PC-3 (cell line): ENCODE data around the gene JPH4. TPM values are rescaled to one million over a fixed set of nuclear protein-coding genes. Genes with fewer than 3 reads are reported as not detected.

Experiments used
- ATAC-seq: fragments of 200-7000 bp; cut with Tn5 transposase; 2 replicates; pipeline ENCODE4 v1.9.1; 2020; ENCODE audit warnings: mild to moderate bottlenecking, moderate library complexity
- BruUV-seq: library from RNA; stranded (reverse); fragments of 400-500 nt; replicated peaks from 2 replicates; lab custom pipeline; 2021; lab: Mats Ljungman, UMichigan
- CTCF ChIA-PET: fragments of 300-600 bp; sonication (Branson Sonifier 250); formaldehyde crosslinking; loops from one replicate; lab custom pipeline; 2022; ENCODE audit warnings: antibody characterized with exemption; lab: Charles Lee
- POLR2A ChIA-PET: fragments of 300-600 bp; sonication (Branson Sonifier 250); formaldehyde crosslinking; loops from one replicate; lab custom pipeline; 2022; ENCODE audit warnings: antibody characterized with exemption; ENCODE audit not compliant: unreplicated experiment; lab: Charles Lee
- DNase-seq: peaks from one replicate; pipeline ENCODE4 v3.0.0-alpha.2; 2015
- H2AFZ ChIP-seq: fragments of 300-600 bp; sonication (generic); 2 replicates; pipeline ENCODE4 v1.6.0; 2016; ENCODE audit warnings: antibody characterized with exemption, low read length
- H3F3A ChIP-seq: fragments of 300-600 bp; sonication (generic); one replicate; pipeline ENCODE4 v1.6.0; 2017; ENCODE audit warnings: antibody characterized with exemption, low read length, control low read depth, mild to moderate bottlenecking; ENCODE audit not compliant: unreplicated experiment
- H3K27ac ChIP-seq: fragments of 300-600 bp; sonication (generic); 2 replicates; pipeline ENCODE4 v1.5.1; 2016; ENCODE audit warnings: mild to moderate bottlenecking, low read length
- H3K27me3 ChIP-seq: fragments of 300-600 bp; sonication (generic); 2 replicates; pipeline ENCODE4 v1.6.1; 2016; ENCODE audit warnings: low read length, mixed read lengths
- H3K36me3 ChIP-seq: fragments of 300-600 bp; sonication (generic); 2 replicates; pipeline ENCODE4 v1.6.1; 2016; ENCODE audit warnings: low read depth, mixed run types, low read length, mixed read lengths
- H3K4me1 ChIP-seq: fragments of 300-600 bp; sonication (generic); 2 replicates; pipeline ENCODE4 v1.5.1; 2016; ENCODE audit warnings: low read length; ENCODE audit not compliant: insufficient read depth
- H3K4me2 ChIP-seq: fragments of 300-600 bp; sonication (generic); 2 replicates; pipeline ENCODE4 v1.6.0; 2016; ENCODE audit warnings: low read length
- H3K4me3 ChIP-seq: fragments of 300-600 bp; sonication (generic); 2 replicates; pipeline ENCODE4 v1.5.1; 2016; ENCODE audit warnings: mild to moderate bottlenecking, low read length, mixed read lengths
- H3K79me2 ChIP-seq: fragments of 300-600 bp; sonication (generic); 2 replicates; pipeline ENCODE4 v1.6.1; 2017; ENCODE audit warnings: low read length, mixed read lengths
- H3K9ac ChIP-seq: fragments of 300-600 bp; sonication (generic); 2 replicates; pipeline ENCODE4 v1.6.0; 2016; ENCODE audit warnings: mild to moderate bottlenecking, low read length
- H3K9me2 ChIP-seq: fragments of 300-600 bp; sonication (generic); replicated peaks from 2 replicates; pipeline ENCODE4 v1.6.1; 2016; ENCODE audit warnings: mixed run types, low read length, mixed read lengths
- H3K9me3 ChIP-seq: fragments of 300-600 bp; sonication (generic); 2 replicates; pipeline ENCODE4 v1.6.1; 2016; ENCODE audit warnings: low read length, mixed read lengths
- H4K20me1 ChIP-seq: fragments of 300-600 bp; sonication (generic); 2 replicates; pipeline ENCODE4 v1.6.1; 2016; ENCODE audit warnings: low read length, mixed read lengths
- EZH2 ChIP-seq: fragments of 300-600 bp; sonication (generic); IDR thresholded peaks from one replicate; pipeline ENCODE4 v1.6.1; 2017; ENCODE audit warnings: antibody characterized with exemption, mild to moderate bottlenecking, low read length; ENCODE audit not compliant: unreplicated experiment
- EZH2phosphoT487 ChIP-seq: fragments of 300-600 bp; sonication (generic); IDR thresholded peaks from 2 replicates; pipeline ENCODE4 v1.6.1; 2018; ENCODE audit warnings: mild to moderate bottlenecking, antibody characterized with exemption, low read length, borderline replicate concordance
- intact Hi-C: fragments of 100-400 bp; cut with micrococcal nuclease; formaldehyde crosslinking; loops from 2 replicates; pipeline ENCODE4 v1.9.0; 2023
- total RNA-seq: library from RNA; depleted of rRNA; stranded (reverse); fragments of >200 nt; gene quantifications from 2 replicates; pipeline ENCODE4 v1.2.3, GENCODE V29; 2014
- TF ChIP-seq, protein P1 (sequence below): fragments of 300-600 bp; sonication (generic); conservative IDR thresholded peaks from 2 replicates; pipeline ENCODE4 v1.5.1; 2017; ENCODE audit warnings: antibody characterized with exemption, low read depth, mild to moderate bottlenecking, low read length

Gene JPH4
- total RNA-seq, 1 experiment from 2014 or later: not detected

DNA sequence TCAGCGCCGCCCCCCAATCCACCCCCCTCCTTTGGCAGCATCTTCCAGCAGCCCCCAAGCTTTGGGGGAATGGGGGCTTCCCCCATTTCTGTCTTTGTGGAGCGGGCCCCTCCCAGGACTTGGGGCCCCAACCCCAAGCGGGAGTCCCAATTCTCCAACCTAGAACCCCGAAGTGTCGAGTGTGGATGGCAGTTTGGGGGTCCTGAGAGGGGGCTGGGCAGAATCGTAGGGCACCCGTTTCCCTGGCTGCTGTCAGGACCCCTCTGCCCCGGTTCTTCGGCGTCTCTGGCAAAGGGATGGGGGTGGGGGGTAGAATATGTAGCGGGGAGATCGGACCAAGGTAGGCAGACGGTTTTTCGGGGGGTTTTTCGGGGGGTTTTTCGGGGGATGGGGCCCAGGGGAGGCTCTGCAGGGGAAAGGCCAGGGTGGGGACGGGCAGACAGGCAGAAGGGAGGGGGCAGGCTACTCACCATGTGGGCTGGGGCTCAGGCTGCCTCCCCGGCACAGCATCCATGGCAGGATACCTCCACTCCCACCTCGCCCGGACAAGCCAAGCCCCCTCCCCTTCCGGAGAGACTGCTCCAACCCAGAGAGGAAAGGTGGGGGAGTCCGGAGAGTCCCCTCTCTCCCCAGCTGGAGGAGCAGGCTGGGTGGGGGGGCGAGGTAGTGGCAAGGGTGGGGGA lies 739 bp downstream of the JPH4 start:
- Histone ChIP-seq H4K20me1 (no peaks in the 10 kb centered on the region), H3K27ac (no peak overlapping the region), H3K4me3 (no peak overlapping the region), H3K4me2 (no peak overlapping the region), H3K36me3 (no peaks in the 10 kb centered on the region), H2AFZ (no peak overlapping the region), H3F3A (no peaks in the 10 kb centered on the region), H3K9me3 (no peaks in the 10 kb centered on the region), H3K9me2 (no peaks in the 10 kb centered on the region), H3K27me3 (peaks cover 30% of the 10 kb centered on the region), H3K4me1 (no peaks in the 10 kb centered on the region), H3K79me2 (no peaks in the 10 kb centered on the region), H3K9ac (no peak overlapping the region)
- TF ChIP-seq, protein P1, sequence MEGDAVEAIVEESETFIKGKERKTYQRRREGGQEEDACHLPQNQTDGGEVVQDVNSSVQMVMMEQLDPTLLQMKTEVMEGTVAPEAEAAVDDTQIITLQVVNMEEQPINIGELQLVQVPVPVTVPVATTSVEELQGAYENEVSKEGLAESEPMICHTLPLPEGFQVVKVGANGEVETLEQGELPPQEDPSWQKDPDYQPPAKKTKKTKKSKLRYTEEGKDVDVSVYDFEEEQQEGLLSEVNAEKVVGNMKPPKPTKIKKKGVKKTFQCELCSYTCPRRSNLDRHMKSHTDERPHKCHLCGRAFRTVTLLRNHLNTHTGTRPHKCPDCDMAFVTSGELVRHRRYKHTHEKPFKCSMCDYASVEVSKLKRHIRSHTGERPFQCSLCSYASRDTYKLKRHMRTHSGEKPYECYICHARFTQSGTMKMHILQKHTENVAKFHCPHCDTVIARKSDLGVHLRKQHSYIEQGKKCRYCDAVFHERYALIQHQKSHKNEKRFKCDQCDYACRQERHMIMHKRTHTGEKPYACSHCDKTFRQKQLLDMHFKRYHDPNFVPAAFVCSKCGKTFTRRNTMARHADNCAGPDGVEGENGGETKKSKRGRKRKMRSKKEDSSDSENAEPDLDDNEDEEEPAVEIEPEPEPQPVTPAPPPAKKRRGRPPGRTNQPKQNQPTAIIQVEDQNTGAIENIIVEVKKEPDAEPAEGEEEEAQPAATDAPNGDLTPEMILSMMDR: no peak
- ChIA-PET CTCF (no interaction called here), POLR2A (no interaction called here)
- intact Hi-C loops: no loop called here
- no TSS peak for BruUV-seq
- ATAC-seq (no peak), DNase-seq (no peak)

DNA sequence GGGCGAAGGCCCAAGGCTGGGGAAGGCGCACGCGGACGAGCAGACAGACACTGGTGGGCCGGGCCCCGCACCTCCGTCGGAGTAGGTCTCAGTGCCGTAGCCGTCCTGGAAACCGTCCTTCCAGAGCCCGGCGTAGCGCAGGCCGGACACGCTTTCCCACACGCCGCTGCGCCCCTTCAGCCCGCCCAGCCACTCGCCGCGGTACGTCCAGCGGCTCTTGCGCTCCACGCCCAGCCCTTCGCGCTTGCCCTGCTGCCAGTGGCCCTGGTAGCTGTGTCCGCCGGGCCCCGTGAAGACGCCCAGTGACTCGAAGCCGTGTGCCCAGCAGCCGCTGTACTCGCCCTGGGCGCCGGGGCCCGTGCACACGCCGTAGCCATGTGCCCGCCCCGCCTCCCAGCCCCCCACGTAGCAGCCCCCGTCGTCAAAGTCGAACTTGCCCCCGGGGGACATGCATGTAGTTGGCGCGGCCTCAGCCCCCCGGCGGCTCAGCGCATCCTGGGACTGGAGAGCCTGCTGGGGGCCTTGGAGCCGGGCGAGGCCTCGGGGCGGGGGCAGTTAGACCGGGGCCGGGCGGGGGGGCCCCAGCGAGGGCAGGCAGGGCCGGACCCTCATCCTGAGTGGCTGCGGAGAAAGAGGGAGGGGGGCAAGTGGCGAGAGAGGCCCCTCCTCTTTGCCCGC lies 1.4 kb downstream of the JPH4 start:
- Histone ChIP-seq H4K20me1 (no peaks in the 10 kb centered on the region), H3K27ac (no peak overlapping the region), H3K79me2 (no peaks in the 10 kb centered on the region), H3K9ac (no peak overlapping the region), H3K4me3 (no peak overlapping the region), H3K9me2 (no peaks in the 10 kb centered on the region), H3K9me3 (no peaks in the 10 kb centered on the region), H2AFZ (no peak overlapping the region), H3K4me2 (no peak overlapping the region), H3K36me3 (no peaks in the 10 kb centered on the region), H3K27me3 (peaks cover 30% of the 10 kb centered on the region), H3K4me1 (no peaks in the 10 kb centered on the region), H3F3A (no peaks in the 10 kb centered on the region)
- ATAC-seq (peak; percentile 45; the same call in 1 of the 2 replicates), DNase-seq (no peak)
- ChIA-PET POLR2A (no interaction called here), CTCF (no interaction called here)
- intact Hi-C loops: no loop called here
- BruUV-seq: no TSS peak
- TF ChIP-seq EZH2: no peak
- TF ChIP-seq, protein P1: no peak
- TF ChIP-seq EZH2phosphoT487: no peak

DNA sequence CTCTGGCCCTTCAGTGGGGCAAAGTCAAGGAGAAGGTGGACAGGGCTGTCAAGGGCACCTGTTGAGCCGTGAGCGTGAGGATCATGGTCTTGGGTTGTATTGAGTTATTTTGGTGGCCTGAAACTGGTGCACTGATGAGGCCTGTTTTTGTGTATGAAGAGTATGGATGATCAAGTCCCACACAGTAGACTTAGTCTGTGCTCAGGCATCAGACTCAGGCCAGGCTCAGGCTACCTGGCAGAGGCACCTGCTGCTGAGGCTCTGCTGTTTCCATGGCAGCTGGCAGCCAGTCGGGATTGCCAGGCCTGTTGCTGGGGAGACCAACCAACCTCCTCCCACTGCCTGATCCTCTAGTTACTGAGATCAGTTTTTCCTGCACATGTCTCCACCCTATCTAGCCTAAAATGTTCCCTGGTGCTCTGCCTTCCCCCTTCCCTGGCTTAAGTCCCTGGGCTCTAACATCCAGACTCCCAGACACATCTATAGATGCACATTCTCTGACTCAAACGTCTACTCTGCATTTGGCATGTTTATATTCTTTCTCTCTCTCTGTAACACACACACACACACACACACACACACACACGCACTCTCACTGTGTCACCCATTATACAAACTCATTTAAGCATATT lies 5.1 kb downstream of the JPH4 start:
- H3F3A ChIP-seq: no peaks in the 10 kb centered on the region
- no peak overlapping the region for H3K4me2 ChIP-seq
- H3K4me3 ChIP-seq: no peak overlapping the region
- no peaks in the 10 kb centered on the region for H3K9me3 ChIP-seq
- H3K36me3 ChIP-seq: no peaks in the 10 kb centered on the region
- intact Hi-C loops: no loop called here
- no peak for ATAC-seq
- H3K27me3 ChIP-seq: peaks cover 20% of the 10 kb centered on the region
- H4K20me1 ChIP-seq: no peaks in the 10 kb centered on the region
- DNase-seq: no peak
- H3K9ac ChIP-seq: no peak overlapping the region
- TF ChIP-seq EZH2 (no peak), EZH2phosphoT487 (no peak)
- TF ChIP-seq, protein P1: no peak
- ChIA-PET POLR2A (no interaction called here), CTCF (no interaction called here)
- 0 out of 2 replicates have a peak, but pooled peaks cover 6% of the 10 kb centered on the region for H3K4me1 ChIP-seq
- H3K27ac ChIP-seq: no peak overlapping the region
- H3K79me2 ChIP-seq: no peaks in the 10 kb centered on the region
- H2AFZ ChIP-seq: no peak overlapping the region
- no peaks in the 10 kb centered on the region for H3K9me2 ChIP-seq
- BruUV-seq: no TSS peak
